IPS DF 4.7 (cell line): ENCODE measurements around the gene HEMK1.
A peak's percentile ranks its signal among the peaks of the same experiment; 100 is the strongest.

Experiments used
- DNase-seq: peaks from one replicate; pipeline ENCODE4 v3.0.0-alpha.2; 2013; ENCODE audit warnings: low spot score; ENCODE audit errors: extremely low read depth

HEMK1 gene, protein sequence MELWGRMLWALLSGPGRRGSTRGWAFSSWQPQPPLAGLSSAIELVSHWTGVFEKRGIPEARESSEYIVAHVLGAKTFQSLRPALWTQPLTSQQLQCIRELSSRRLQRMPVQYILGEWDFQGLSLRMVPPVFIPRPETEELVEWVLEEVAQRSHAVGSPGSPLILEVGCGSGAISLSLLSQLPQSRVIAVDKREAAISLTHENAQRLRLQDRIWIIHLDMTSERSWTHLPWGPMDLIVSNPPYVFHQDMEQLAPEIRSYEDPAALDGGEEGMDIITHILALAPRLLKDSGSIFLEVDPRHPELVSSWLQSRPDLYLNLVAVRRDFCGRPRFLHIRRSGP

DNA sequence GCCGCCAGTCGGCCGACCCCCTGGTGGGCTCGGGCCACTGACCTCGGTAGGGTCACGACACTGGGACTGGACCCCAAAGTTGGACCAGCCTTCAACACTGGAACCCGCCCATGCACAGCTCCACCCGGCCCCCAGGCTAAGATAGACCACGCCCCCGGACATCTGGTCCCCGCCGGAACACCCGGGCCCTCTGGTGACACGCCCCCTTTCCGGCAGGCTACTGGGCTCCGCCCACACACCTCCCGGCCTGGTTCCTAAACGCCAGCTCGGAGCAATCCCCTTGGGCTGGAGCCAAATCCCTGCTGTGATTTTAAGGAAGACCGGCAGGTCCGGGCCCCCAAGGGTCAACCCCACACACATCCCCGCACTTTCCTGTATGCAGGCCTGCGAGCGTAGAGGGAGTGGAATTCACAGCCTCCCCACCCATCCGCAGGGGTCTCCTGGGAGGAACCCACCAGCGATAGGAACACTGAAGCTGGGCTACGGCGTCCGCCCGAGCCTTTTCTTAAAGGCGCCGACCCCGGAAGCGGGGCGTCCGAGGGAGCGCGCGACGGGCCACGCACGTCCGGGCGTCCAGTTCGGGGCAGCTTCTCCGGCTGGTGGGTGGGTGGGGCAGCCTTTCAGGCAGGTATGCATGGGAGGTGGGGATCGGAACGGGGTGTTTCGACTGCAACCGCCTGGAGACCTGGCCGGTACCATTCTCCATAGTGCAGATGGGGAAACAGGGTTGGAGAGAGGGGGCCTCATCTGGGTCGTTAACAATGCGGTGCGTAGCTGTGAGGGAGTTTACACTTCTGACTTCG is at the start of gene HEMK1:
Gene HEMK1 (plus strand): TSS at position 576 of the 803 bp plus-strand sequence. CDS start 1,583 bp downstream, outside the sequence.
- DNase-seq = peak; percentile 74

DNA sequence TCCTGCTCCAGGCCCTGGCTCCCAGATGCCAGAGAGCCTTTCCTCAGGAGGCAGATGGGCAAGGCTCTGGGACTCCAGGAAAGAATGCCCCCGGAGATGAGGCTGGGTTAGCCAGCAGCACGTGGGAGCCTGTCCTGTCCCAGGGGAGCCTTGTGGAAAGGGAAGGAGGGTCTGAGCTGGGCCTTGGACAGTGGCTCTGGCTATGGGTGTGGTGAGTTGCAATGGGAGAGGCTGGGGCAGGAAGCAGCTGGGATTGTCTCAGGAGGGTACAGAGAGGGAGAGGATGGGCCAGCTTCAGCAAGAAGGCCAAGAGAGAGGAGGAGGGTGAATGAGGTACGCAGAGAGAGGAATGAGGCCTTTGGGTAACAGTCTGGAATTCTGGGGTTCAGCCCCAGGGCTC is 48.5 kb upstream of the HEMK1 start:
- DNase-seq = no peak

DNA sequence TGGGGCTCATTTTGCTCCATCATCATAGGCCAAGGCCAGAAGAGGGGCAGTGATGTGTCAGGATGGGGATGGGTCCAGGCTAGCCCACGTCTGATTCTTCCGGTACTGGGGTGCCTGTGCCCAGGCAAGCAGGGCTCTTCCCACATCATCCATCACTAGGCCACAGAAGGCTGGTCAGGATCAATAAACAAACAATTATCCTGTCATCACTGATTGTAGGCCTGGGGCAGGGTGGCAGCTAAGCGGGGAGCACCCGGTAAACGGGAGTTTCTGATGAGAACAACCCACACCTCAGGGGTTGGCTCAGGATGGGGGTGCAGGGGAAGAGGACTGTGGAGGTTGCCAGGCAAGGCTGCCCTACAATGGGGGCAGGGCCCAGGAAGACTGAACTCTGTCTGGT is 47.8 kb upstream of the HEMK1 start:
- DNase-seq = no peak

DNA sequence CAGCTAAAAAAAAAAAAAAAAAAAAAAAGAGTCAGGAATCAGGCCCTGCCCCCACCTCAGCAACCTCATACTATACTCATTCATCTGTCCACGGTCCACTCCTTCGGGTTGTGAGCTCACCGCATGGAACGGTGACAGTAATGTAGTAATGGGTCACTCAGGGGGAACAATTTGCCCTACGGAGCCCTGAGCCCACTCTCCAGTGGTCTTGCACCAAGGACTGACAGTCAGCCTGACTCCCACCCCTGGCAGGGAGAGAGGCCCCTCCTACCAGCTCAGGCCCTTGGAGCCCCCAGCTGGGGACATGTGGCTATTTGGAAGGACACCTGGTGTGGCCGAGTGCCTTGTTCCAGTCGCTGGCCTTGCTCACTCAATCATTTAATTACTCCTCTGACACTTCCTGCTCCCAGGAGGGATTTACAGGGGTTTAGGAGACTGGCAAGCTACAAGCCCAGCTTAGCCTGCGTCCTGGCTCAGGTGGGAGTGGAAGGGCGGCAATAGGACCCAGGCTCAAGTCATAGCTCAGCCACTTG is 46.0 kb upstream of the HEMK1 start:
- no peak for DNase-seq

DNA sequence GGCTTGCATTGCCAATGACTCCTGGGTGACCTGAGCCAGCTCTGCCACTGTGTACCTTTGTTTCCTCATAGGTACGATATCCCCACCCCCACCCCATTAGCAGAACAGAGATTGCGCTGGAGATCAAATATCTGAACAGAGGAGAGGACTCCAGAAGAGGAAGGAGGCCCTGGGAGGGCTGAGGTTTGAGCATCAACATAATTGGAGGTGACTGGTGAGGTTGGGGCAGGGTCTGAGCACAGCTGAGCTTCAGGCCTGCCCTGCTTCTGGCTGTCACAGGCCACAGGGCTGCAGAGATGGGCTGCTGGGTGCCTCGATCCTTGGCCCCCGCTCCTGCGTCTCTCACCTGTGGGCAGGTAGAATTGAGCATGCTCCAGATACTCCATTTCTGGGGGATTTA is 44.6 kb upstream of the HEMK1 start:
- DNase-seq = no peak

DNA sequence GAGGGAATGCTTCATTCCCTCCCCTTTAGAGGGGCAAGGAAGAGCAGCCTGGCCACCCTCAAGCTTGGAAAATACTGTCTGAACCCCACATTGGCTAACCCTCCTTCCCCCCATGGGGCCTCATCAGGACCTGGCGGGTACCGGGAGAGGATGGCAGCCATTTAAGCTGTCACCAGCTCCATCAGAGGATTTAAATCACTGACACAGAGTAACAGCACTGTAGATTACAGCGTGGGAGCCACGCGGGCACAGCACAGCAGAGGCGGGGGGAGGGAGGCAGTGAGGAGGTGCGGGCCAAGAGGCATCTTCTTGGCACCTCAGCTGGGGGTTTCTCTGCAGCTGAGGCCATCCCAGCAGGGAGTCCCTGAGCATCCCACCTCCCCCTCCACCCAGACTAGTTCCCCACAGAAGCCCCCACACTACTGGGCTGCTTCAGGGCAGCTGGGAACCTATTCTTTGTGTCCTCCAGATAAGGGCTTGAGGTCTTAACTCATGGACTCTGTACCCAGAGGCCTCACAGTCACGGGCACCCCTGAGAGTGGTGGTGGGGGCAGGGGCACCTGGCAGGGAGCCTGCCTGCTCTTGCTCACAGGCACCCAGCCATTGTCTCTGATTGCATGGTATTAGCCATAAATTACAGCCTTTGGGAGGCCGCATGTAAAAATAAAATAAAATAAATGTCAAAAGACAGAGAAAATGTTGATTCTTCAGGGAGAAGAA is 44.0 kb upstream of the HEMK1 start:
- DNase-seq = no peak

DNA sequence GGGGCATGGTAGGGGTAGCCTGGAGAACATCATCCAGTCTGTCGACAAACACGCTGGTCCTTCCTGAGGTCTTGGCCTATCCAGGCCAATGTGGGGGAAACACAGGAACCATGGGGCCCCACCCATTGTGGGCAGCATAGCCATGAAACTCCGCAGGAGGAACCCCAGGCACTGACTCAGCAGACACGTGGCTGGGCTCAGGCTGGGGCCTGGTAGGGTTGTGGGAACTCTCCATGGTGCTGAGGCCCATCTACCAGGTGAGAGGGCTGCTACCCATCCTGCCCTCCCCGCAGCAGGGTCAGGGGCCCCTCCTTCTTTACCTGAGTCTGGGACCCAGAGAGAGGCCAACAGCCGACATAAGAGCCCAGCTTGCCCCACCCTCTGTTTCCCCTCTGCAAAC is 43.3 kb upstream of the HEMK1 start:
- DNase-seq = no peak

DNA sequence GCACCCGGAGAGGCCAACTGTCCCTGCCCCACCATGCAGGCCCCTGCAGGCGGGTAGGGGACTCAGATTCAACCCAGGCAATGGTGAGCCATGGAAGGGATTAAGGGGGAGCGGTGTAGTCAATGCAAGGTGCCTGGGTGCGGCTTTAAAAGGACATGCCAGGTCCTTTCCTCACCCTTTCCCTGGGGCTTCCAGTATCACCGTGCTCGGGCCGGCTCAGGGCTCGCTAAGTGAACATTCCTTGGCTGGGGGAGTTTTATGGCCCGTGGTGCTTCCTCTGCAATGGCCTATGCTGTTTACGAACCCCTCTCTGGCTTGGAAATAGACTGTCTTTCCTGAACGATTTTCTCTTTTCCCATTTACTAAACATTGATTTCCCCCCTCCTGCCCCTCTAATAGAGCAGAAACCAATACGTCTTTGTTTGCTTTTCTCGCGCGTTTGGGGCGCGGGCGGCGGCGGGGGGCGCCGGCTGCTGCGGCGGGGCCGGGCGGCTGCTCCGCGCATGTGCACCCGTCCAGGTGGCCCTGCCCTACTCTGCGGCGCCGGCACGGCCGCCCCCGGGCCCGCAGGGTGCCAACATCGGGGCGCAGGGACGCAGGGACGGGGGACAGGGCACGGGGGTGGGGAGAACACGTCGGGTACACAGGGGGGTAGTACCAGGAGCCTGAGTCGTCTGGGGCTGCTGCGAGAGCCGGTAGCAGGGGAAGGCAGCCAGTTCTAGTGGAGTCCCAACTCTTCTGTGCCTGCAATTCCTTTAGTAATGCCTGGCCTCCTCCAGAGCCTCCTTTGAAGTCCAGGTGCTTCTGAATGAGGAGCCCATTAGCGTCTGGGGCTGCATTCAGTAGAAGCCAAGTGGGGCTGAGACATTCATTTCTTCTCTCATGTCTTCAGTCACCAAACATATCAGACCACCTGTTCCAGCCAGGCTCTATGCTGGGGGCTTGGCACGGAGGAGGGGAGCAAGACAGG is 39.0 kb upstream of the HEMK1 start:
- no peak for DNase-seq

DNA sequence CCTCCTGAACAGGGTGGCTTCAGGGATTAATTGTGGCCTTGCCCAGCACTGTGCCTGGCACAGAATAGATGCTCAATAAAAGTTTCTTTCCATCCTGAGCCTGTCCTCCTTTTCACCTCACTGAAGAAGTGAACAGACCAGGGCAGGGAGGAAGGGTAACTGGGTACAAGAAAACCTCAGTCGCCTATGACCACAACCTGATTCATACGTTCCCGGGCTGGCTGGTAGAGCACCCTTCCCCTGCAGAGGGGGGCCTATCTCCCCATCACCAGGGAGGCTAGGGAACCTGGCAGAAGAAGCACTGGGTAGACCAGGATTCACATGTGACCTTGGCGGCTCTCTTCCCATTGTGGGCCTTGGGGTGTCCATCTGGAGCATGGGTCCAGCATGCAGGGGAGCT is 38.1 kb upstream of the HEMK1 start:
- no peak for DNase-seq

DNA sequence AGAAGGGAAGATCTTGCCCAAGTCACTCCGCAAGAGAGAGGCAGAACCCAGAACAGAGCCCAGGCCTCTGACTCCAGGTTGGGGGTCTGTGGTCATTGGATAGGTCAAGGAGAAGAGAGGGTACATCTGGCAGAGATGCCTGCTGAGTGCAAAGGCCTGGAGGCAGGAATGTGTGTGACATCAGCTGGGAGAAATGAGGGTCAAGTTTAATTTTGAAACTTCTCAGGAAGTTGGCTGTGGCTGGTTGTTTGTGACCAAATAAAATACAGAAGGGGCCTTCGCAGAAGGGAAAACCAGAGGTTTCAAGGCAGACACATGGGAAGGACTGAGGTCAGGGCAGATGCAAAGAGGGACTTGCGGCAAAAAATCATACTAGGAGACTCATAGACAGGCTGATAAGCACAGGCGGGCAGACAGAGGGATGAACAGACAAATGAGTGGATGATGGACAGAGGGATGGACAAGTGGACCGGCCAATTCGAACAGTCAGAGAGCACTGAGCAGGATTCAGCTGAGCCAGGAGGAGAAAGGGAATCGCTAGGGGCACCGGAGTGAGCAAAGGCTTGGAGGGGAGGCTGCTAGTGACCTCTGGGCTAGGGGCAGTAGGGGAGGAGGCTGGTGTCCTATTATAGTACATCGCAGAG is 37.1 kb upstream of the HEMK1 start:
- DNase-seq = no peak

DNA sequence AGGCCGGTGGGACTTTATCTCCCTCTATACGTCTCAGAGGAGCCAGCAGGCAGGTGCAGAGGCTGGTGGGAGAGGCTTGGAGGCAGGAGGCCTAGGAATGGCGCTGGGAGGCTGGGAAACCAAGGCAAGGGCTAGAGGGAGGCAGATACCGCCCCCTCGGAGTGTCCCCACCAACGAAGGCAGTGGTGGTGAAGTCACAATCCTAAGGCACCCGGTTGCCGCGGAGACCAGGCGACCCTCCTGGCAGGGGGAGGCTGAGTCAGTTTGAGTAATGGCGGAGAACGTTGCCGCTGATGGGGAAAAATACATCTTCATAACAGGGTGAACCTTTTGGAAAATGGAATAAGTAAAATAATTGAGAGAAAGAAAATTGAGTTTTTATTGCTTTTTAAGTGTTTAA is 36.0 kb upstream of the HEMK1 start:
- no peak for DNase-seq

DNA sequence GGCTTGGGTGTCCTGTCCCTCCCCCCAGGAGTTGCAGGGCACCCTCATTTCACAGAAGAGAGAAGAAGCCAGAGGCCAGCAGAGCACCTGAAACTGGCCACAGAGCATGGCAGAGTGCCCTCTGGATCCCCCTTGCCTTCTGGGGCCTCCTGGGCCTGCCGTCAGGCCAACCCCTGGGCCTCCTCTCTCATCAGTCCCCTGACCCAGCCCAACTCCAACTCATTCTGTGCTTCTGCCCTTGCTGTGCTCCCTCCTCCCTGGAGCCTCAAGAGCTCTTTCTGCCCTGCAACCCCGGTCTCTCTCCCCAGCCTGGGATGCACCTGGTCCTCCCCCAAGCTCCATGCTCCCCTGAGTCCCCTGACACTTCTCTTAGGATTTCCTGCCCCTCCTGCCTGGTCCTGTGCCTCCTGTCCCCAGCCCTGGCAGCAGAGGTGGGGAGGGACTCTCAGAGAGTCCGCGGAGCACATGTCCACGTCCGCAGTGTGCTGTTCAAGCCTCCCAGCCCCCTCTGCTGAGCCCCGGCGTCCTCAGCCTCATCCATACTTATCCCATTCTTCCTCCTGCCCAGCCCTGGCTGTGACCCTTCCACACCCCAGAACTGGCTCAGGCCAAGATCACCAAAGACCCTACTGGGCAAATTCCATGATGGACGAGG is 35.4 kb upstream of the HEMK1 start:
- DNase-seq = no peak

DNA sequence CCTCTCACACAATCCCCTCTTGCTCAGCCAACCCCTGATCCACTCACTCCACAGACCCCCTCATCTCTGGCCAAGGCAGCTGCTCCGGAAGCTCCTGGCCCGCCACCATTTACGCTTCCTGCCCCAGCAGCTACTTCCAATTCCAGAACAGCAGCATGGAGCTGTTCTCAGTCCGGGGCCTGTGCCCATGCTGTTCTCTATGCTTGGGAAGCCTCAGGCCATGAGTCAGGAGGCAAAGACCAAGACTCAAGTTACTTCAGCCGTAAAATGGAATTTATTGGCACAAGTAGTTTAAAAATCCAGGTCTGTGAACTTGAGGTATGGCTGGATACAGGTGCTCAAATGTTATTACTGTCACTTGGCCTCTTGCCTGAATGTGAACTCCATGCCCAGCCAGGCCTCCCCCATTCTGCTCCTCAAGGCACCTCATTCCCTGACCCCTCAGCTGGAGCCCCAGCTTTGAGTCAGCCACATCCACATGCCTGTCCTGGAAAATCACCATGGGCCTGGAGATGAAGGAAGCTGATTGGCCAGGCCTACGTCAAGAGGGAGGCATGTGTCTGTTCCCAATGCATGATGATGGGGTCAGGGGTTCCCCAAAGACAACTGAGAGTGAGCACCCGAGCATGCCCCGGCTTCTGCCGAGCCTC is 34.5 kb upstream of the HEMK1 start:
- DNase-seq = no peak

DNA sequence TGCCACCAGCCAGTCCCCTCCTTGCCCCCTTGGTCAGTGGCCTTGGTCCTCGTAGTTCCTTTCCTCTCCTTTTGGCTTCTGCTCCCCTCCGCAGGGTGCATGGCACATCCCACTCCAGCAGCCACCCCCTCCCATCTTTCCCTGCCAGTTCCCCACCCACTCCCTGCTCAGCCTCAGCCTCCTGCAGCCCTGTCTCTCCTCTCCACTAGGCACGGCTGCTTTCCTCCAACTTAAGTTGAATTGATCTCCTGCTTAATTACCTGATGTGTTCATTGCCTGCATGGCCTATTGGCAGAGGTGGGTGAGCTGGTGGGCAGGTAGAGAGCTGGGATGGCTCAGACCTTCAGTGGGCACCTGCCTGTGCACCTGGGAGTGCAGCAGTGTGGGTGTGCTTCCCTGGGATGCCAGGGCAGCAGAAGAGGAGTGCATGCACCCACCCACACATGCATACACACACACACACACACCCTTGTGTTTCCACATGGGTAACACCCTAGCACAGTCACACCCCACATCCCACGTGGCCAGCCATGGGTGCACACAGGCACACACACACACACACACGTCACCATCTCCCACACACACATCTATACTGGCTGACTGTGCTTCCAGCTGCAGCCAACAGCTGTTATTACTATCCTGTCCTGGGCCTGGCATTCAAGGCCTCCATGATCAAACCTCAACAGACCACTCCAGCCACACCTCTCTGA is 32.7 kb upstream of the HEMK1 start:
- DNase-seq = no peak

DNA sequence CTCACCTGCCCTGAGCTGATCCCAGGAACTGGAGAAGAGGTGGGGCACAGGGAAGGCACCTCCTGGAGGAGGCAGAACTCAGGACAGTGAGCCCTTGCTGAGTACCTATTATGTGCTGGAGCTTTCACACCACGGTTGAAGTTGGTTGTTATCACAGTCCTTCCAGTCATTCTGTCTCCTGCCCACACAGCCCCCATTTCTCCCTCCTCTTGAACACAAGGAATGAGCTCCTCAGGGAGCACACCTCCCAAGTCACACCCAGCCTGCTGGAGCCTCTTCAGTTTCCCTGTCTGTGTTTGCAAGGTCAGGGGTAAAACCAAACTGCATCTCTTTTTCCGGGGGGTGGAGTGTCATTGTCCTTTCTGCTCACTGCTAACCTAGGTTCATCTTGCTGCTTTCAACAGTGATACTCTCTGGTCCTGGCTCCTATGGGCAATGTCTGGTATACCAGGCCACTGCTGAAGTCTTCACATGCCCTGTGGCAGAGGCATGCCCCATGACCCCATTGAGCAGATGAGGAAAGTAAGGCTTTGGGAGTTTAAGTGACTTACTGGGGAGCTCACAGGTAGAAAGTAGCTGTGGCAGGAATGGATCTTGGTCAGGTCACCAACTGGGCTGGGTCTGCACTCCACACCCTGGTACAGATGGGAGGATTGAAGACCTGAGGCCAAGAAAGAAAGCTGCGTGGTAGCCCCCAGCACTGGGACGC is 31.7 kb upstream of the HEMK1 start:
- DNase-seq = no peak

DNA sequence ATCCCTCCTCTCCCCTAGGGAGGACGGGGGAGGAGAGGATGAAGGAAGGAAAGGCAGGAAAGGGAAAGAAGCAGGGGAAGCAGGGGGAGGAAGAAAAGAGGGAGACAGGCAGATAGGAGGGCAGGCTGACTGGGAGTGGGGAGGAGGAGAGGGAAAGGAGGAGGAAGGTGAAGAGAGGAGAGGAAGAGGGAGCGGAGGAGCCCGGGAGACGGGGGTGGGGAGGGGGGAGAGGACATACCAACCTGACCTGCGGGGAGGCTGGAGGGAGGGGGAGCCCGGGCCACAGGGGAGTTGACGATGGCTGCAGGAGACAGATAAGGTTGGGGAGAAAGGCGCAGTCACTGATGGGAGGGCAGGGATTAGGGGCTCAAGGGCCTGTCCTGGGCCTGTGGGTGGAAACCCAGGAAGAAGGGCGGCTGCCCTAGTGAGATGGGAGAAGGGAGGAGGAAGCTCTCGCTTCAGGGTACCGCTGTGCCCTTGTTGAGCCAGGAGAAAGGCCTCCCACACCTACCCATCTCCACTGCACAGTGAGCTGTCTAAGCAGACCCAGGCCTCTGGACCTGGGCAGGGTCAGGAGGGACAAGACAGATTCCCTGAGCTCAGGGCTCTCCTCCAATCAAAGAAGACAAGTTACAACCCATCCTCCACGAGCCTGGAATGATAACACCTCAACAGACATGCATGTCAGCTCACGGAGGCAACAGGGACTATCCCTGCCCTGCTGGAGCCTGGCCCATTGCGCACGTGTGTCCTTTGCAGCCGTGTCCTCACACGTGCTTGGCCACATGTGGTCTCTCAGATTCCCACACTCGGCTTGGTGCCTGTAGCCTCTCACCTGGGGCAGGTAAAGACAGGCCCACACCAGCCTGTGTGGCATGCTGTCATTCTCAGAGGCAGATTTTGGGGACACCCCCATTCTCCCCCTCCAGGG is 29.7 kb upstream of the HEMK1 start:
- no peak for DNase-seq
